ENCODE data around the gene RTEL1. TPM values are rescaled to one million over a fixed set of nuclear protein-coding genes. Genes with fewer than 3 reads are reported as not detected.
A peak's percentile ranks its signal among the peaks of the same experiment; 100 is the strongest.
"Not testable (repeated sequence)": the region's sequence is repeated elsewhere in the genome, so short reads cannot be mapped to it uniquely, and the experiment has no call there.

RTEL1 gene, protein sequence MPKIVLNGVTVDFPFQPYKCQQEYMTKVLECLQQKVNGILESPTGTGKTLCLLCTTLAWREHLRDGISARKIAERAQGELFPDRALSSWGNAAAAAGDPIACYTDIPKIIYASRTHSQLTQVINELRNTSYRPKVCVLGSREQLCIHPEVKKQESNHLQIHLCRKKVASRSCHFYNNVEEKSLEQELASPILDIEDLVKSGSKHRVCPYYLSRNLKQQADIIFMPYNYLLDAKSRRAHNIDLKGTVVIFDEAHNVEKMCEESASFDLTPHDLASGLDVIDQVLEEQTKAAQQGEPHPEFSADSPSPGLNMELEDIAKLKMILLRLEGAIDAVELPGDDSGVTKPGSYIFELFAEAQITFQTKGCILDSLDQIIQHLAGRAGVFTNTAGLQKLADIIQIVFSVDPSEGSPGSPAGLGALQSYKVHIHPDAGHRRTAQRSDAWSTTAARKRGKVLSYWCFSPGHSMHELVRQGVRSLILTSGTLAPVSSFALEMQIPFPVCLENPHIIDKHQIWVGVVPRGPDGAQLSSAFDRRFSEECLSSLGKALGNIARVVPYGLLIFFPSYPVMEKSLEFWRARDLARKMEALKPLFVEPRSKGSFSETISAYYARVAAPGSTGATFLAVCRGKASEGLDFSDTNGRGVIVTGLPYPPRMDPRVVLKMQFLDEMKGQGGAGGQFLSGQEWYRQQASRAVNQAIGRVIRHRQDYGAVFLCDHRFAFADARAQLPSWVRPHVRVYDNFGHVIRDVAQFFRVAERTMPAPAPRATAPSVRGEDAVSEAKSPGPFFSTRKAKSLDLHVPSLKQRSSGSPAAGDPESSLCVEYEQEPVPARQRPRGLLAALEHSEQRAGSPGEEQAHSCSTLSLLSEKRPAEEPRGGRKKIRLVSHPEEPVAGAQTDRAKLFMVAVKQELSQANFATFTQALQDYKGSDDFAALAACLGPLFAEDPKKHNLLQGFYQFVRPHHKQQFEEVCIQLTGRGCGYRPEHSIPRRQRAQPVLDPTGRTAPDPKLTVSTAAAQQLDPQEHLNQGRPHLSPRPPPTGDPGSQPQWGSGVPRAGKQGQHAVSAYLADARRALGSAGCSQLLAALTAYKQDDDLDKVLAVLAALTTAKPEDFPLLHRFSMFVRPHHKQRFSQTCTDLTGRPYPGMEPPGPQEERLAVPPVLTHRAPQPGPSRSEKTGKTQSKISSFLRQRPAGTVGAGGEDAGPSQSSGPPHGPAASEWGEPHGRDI (N-terminal part only)
- total RNA-seq: 10 to 100 TPM; 10.2 to 34.4 (median 21.6) TPM

DNA sequence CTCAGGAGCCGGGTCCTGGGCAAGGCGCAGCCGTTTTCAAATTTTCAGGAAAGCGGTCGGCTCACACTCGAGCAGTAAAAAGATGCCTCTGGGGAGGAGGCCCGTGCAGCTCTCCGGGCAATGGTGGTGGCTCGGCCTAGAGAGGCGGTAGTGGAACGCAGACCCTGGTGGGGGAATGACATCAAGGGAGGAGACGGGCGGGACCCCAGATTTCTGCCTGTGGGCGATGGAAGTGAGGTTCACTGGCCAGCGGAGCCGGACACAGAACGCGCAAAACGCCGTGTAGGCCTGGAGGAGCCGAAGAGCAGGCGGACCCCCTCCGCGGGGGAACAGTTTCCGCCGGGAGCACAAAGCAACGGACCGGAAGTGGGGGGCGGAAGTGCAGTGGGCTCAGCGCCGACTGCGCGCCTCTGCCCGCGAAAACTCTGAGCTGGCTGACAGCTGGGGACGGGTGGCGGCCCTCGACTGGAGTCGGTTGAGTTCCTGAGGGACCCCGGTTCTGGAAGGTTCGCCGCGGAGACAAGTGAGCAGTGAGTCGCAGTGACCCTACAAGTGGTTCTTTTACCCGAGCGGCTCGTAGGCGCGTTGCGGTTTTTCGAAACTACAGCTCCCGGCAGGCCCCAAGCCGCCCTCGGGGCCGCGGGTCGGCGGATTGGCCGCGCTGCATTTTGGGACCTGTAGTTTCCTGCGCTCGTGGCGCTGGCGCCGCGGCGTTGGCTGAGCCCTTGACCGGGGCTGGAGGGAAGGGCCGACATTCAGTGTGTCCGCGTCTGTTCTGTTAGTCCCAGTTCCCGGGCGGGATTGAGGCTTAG is at the start of gene RTEL1:
TSS of gene RTEL1 (plus strand) at position 376 of the 812 bp plus-strand sequence. CDS start 1,091 bp downstream, outside the sequence.
- TF ChIP-seq, protein P1, sequence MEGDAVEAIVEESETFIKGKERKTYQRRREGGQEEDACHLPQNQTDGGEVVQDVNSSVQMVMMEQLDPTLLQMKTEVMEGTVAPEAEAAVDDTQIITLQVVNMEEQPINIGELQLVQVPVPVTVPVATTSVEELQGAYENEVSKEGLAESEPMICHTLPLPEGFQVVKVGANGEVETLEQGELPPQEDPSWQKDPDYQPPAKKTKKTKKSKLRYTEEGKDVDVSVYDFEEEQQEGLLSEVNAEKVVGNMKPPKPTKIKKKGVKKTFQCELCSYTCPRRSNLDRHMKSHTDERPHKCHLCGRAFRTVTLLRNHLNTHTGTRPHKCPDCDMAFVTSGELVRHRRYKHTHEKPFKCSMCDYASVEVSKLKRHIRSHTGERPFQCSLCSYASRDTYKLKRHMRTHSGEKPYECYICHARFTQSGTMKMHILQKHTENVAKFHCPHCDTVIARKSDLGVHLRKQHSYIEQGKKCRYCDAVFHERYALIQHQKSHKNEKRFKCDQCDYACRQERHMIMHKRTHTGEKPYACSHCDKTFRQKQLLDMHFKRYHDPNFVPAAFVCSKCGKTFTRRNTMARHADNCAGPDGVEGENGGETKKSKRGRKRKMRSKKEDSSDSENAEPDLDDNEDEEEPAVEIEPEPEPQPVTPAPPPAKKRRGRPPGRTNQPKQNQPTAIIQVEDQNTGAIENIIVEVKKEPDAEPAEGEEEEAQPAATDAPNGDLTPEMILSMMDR (IDR thresholded peaks at IDR 0.05): no peak
- DNase-seq (ENCODE audit: low spot score): peak; percentile 66
- peak; percentile 85 for ATAC-seq (ENCODE audit: low FRiP score)

DNA sequence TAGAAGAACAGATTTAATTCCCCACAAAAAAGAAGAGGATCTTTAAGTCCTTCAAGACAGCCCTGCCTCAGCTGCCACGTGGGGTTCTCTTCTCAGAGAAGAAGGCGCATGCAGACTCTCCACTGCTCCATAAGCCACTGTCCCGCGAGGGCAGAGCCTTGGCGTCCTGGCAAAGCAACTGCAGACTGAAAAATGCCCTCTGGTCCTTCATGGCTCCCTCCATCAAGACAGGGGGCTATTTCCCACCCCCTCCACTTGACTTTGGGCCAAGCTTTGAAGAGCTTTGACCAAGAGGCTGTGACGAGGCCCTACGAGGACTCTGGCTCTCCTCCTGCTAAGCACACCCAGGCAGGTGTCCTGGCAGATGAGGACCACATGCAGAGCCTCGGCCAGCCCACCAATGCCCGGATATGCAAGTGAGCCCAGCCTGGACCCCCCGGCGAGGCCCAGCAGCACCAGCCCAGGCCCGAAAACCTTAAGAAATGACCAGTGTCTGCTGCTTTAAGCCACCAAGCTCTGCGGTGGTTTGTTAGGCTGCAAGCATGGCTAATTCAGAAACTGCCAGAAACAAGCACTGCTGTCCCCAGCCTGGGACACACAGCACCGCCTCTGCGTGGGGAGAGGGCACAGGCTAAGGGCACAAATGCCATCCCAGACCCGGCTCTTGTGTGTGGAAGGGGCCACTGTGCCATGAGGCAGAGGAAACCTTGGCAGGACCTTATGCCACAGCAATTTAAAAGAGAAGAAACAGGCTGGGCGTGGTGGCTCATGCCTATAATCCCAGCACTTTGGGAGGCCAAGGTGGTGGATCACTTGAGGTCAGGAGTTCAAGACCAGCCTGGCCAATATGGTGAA is 47.3 kb upstream of the RTEL1 start:
- no peak for DNase-seq (ENCODE audit: low spot score)
- no peak for ATAC-seq (ENCODE audit: low FRiP score)
- TF ChIP-seq, protein P1 (IDR thresholded peaks at IDR 0.05): no peak

DNA sequence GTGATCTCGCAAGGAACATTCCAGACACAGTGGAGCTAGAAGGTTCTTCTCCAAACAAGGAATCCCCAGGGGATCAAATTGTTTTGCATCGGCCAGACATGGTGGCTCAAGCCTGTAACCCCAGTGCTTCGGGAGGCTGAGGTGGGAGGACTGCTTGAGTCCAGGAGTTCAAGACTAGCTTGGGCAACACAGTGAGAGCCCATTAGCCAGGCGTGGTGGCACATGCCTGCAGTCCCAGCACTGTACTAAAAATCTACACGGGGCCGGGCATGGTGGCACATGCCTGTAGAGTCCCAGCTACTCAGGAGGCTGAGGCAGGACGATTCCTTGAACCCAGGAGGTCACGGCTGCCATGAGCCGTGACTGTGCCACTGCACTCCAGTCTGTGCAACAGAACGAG is 46.5 kb upstream of the RTEL1 start:
- ATAC-seq (ENCODE audit: low FRiP score) (no peak), DNase-seq (ENCODE audit: low spot score) (no peak)
- TF ChIP-seq, protein P1 (IDR thresholded peaks at IDR 0.05): no peak

DNA sequence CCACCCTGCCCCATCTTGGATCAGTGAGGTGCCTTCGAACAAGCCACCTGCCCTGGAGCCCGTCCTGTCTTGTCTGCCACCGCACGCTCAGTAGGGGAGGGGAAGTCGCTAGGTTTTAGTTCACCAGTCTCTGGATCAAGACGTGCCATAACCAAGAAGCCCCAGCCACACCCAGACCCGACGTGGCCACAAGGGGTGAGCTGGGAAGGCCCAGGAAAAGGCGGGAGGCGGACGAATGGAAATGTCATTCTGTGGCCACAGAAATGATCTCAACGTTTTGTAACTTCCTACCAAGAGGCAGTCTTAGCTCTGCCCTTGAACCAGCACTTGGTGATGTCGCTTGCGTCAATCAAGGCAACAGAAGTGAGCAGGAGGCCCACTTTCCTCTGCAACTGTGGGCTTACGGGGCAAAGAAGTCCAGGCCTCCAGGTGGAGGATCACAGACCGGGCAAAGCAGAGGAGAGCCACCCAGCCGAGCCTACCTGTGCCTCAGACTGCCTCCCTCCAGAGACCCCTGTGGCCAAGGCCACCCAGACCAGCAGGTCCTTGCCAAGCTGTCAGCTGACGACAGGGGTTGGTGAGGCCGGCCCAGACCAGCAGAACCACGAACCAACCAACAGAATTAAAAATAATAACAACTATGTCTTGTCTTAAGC is 45.7 kb upstream of the RTEL1 start:
- DNase-seq (ENCODE audit: low spot score) (no peak), ATAC-seq (ENCODE audit: low FRiP score) (no peak)
- TF ChIP-seq, protein P1 (IDR thresholded peaks at IDR 0.05): no peak

DNA sequence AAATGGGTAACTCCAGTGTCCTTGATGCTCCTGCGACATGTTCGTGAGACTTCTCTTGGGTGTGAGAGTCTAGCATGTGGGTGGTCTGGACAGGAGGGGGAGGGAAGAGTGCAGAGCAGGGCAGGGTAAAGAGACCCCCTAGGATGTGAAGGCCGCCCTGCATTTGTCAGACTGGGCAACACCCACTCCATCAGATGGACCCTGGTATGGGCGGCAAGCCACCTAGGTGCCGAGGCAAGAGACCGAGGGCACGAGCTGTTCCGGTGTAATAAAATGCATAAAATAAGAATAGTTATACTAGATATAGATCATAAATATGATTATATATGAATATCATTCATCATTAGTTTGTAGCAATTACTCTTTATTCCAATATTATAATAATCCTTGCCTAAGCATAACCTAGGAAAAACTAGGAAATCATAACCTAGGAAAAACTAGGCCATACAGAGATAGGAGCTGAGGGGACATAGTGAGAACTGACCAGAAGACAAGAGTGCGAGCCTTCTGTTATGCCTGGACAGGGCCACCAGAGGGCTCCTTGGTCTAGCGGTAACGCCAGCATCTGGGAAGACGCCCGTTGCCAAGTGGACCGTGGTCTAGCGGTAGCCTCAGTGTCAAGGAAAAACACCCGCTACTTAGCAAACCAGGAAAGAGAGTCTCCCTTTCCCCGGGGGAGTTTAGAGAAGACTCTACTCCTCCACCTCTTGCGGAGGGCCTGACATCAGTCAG is 44.1 kb upstream of the RTEL1 start:
- not testable (repeated sequence) for ATAC-seq (ENCODE audit: low FRiP score); DNase-seq (ENCODE audit: low spot score)
